ENCODE data around the gene HS2ST1. TPM values are rescaled to one million over a fixed set of nuclear protein-coding genes. Genes with fewer than 3 reads are reported as not detected.
"Not testable (repeated sequence)": the region's sequence is repeated elsewhere in the genome, so short reads cannot be mapped to it uniquely, and the experiment has no call there.

The HS2ST1 gene
- total RNA-seq = 10 to 100 TPM; 13.2 to 19.6 (median 16.7) TPM

GRCh38 chr1:86914601-86914997 lies at the start of gene HS2ST1:
TSS of gene HS2ST1 (plus strand) at chr1:86914635.
- Histone ChIP-seq H3K4me1 (peaks cover 23 to 31% of the 10 kb centered on the region in 2 donors), H3K36me3 (no peaks in the 10 kb centered on the region), H3K4me3 (replicated peaks in 1 of 3) (peak within 1 kb of the TSS; percentile 60 to 76 (median 75)), H3K27ac (peak within 1 kb of the TSS; percentile 84 to 94 (median 94)), H3K9me3 (no peaks in the 10 kb centered on the region), H3K27me3 (no peaks in the 10 kb centered on the region)
- TF ChIP-seq POLR2A (IDR thresholded peaks at IDR 0.05) = peak in 1 of 2 donors; percentile 59
- TF ChIP-seq CTCF (IDR thresholded peaks at IDR 0.05) = no peak
- intact Hi-C loops (cut with DNase I) = no loop called here
- no peak for DNase-seq
- 0 to 1% methylated on average over 25 to 32 of the region's 45 CpGs for WGBS, 2 donors

GRCh38 chr1:86865973-86866637 lies 48.3 kb upstream of the HS2ST1 start:
- no peaks in the 10 kb centered on the region for H3K9me3 ChIP-seq
- no peaks in the 10 kb centered on the region for H3K36me3 ChIP-seq
- intact Hi-C loops (cut with DNase I) = no loop called here
- no peak overlapping the region for H3K27ac ChIP-seq
- H3K27me3 ChIP-seq = no peaks in the 10 kb centered on the region
- no peak overlapping the region for H3K4me3 ChIP-seq (replicated peaks in 1 of 3)
- 63 to 97% methylated on average over 6 of the region's 6 CpGs for WGBS, 2 donors
- H3K4me1 ChIP-seq = no peaks in the 10 kb centered on the region
- no peak for DNase-seq
- TF ChIP-seq POLR2A (IDR thresholded peaks at IDR 0.05) (no peak), CTCF (IDR thresholded peaks at IDR 0.05) (no peak)

- no peaks in the 10 kb centered on the region for H3K9me3 ChIP-seq
- no peaks in the 10 kb centered on the region for H3K36me3 ChIP-seq
- H3K4me1 ChIP-seq = no peaks in the 10 kb centered on the region
- TF ChIP-seq POLR2A (IDR thresholded peaks at IDR 0.05) = no peak
- no peak for TF ChIP-seq CTCF (IDR thresholded peaks at IDR 0.05)
- no peak overlapping the region for H3K27ac ChIP-seq
- no peaks in the 10 kb centered on the region for H3K27me3 ChIP-seq
- intact Hi-C loops (cut with DNase I) = no loop called here
- no peak for DNase-seq
- H3K4me3 ChIP-seq (replicated peaks in 1 of 3) = no peak overlapping the region
These were observed 47.8 kb upstream of the HS2ST1 start for GRCh38 chr1:86866665-86867064.

- H3K4me1 ChIP-seq; intact Hi-C loops (cut with DNase I); H3K9me3 ChIP-seq; H3K4me3 ChIP-seq (replicated peaks in 1 of 3); H3K27me3 ChIP-seq; H3K36me3 ChIP-seq; DNase-seq; H3K27ac ChIP-seq: not testable (repeated sequence)
- WGBS, 2 donors = 93 to 98% methylated on average over 4 of the region's 4 CpGs
These were observed 47.2 kb upstream of the HS2ST1 start for GRCh38 chr1:86867278-86867677.

- H3K36me3 ChIP-seq = no peaks in the 10 kb centered on the region
- DNase-seq = no peak
- H3K9me3 ChIP-seq = no peaks in the 10 kb centered on the region
- TF ChIP-seq CTCF (IDR thresholded peaks at IDR 0.05) = no peak
- TF ChIP-seq POLR2A (IDR thresholded peaks at IDR 0.05) = no peak
- H3K27ac ChIP-seq = no peak overlapping the region
- H3K4me1 ChIP-seq = no peaks in the 10 kb centered on the region
- H3K27me3 ChIP-seq = no peaks in the 10 kb centered on the region
- H3K4me3 ChIP-seq (replicated peaks in 1 of 3) = no peak overlapping the region
- intact Hi-C loops (cut with DNase I) = no loop called here
- 91 to 95% methylated on average over 1 of the region's 1 CpG for WGBS, 2 donors
These were observed 46.0 kb upstream of the HS2ST1 start for GRCh38 chr1:86868477-86868876.

All from thyroid gland (tissue), 4 donors.